IMR-90 (cell line): Measurements from ENCODE around the gene BRF1. TPM values are rescaled to one million over a fixed set of nuclear protein-coding genes. Genes with fewer than 3 reads are reported as not detected.

ENCODE experiments used
- ATAC-seq: fragments of 200-7000 bp; cut with Tn5 transposase; 2 replicates; pipeline ENCODE4 v1.9.1; 2020; ENCODE audit warnings: low read depth, mild to moderate bottlenecking, moderate library complexity
- BruUV-seq: library from RNA; stranded (reverse); fragments of 400-500 nt; replicated peaks from 2 replicates; lab custom pipeline; 2021; lab: Mats Ljungman, UMichigan
- CTCF ChIA-PET: fragments of 300-600 bp; formaldehyde crosslinking; extraction: SDS; loops from one replicate; lab custom pipeline; 2021; ENCODE audit warnings: antibody characterized with exemption; lab: Yijun Ruan, JAX
- POLR2A ChIA-PET: fragments of 300-600 bp; sonication (Branson Sonifier 250); formaldehyde crosslinking; loops from one replicate; lab custom pipeline; 2022; ENCODE audit warnings: antibody characterized with exemption; ENCODE audit not compliant: unreplicated experiment; lab: Charles Lee
- DNase-seq: peaks from one replicate; pipeline ENCODE4 v3.0.0; 2013
- H2AFZ ChIP-seq: replicated peaks from 2 replicates; pipeline ENCODE3; 2013; ENCODE audit warnings: low read length, mild to moderate bottlenecking; ENCODE audit not compliant: poor library complexity
- H2AK5ac ChIP-seq: 2 replicates; pipeline ENCODE4 v1.6.1; 2013; ENCODE audit warnings: low read depth, low read length, inconsistent platforms
- H2AK9ac ChIP-seq: replicated peaks from 2 replicates; pipeline ENCODE3; 2013; ENCODE audit warnings: mild to moderate bottlenecking, low read depth, low read length, moderate library complexity; ENCODE audit not compliant: poor library complexity
- H2BK120ac ChIP-seq: 2 replicates; pipeline ENCODE4 v1.6.1; 2013; ENCODE audit warnings: low read depth, low read length, inconsistent platforms
- H2BK15ac ChIP-seq: 3 replicates; pipeline ENCODE4 v1.6.1; 2013; ENCODE audit warnings: low read depth, low read length, inconsistent platforms
- H2BK20ac ChIP-seq: 2 replicates; pipeline ENCODE4 v1.6.1; 2013; ENCODE audit warnings: low read depth, mild to moderate bottlenecking, inconsistent platforms, low read length, moderate library complexity
- H2BK5ac ChIP-seq: 2 replicates; pipeline ENCODE4 v1.6.1; 2013; ENCODE audit warnings: mild to moderate bottlenecking, low read depth, low read length, inconsistent platforms; ENCODE audit not compliant: poor library complexity, severe bottlenecking
- H3K14ac ChIP-seq: replicated peaks from 2 replicates; pipeline ENCODE4 v1.6.1; 2013; ENCODE audit warnings: low read depth, low read length, inconsistent platforms
- H3K18ac ChIP-seq: 2 replicates; pipeline ENCODE4 v1.6.1; 2013; ENCODE audit warnings: low read depth, low read length, control low read depth
- H3K23ac ChIP-seq: 2 replicates; pipeline ENCODE4 v1.6.1; 2013; ENCODE audit warnings: low read depth, low read length, inconsistent platforms
- H3K27ac ChIP-seq: 2 replicates; pipeline ENCODE4 v1.5.1; 2013; ENCODE audit warnings: mild to moderate bottlenecking, control low read depth, low read length; ENCODE audit not compliant: insufficient read depth
- H3K27me3 ChIP-seq: 2 replicates; pipeline ENCODE4 v1.6.1; 2013; ENCODE audit warnings: low read length; ENCODE audit not compliant: control insufficient read depth, insufficient read depth
- H3K36me3 ChIP-seq: 2 replicates; pipeline ENCODE4 v1.6.1; 2013; ENCODE audit warnings: low read length, mixed read lengths; ENCODE audit not compliant: control insufficient read depth, insufficient read depth
- H3K4ac ChIP-seq: 2 replicates; pipeline ENCODE4 v1.6.1; 2013; ENCODE audit warnings: low read depth, low read length, inconsistent platforms
- H3K4me1 ChIP-seq: 2 replicates; pipeline ENCODE4 v1.6.1; 2013; ENCODE audit warnings: low read length, mixed read lengths; ENCODE audit not compliant: control insufficient read depth, insufficient read depth
- H3K4me2 ChIP-seq: 2 replicates; pipeline ENCODE4 v1.6.1; 2013; ENCODE audit warnings: low read depth, mild to moderate bottlenecking, control low read depth, low read length, moderate library complexity
- H3K4me3 ChIP-seq: 2 replicates; pipeline ENCODE4 v1.5.1; 2013; ENCODE audit warnings: low read depth, mild to moderate bottlenecking, control low read depth, low read length, moderate library complexity; ENCODE audit not compliant: insufficient read depth
- H3K56ac ChIP-seq: 2 replicates; pipeline ENCODE4 v1.6.1; 2013; ENCODE audit warnings: low read length, inconsistent platforms; ENCODE audit not compliant: insufficient read depth; ENCODE audit errors: extremely low read depth
- H3K79me1 ChIP-seq, 2 experiments: 2 replicates each; pipeline ENCODE4 v1.6.1; 2013; ENCODE audit warnings: low read length in 2 of 2, inconsistent platforms in 1 of 2, low read depth in 1 of 2
- H3K9ac ChIP-seq: 2 replicates; pipeline ENCODE4 v1.6.1; 2013; ENCODE audit warnings: low read depth, low read length, control low read depth
- H3K9me1 ChIP-seq: 2 replicates; pipeline ENCODE4 v1.6.1; 2013; ENCODE audit warnings: low read length, inconsistent platforms; ENCODE audit not compliant: insufficient read depth
- H3K9me3 ChIP-seq: 2 replicates; pipeline ENCODE4 v1.6.1; 2013; ENCODE audit warnings: low read length; ENCODE audit not compliant: control insufficient read depth, insufficient read depth
- H4K20me1 ChIP-seq: 2 replicates; pipeline ENCODE4 v1.6.1; 2013; ENCODE audit warnings: low read length, inconsistent platforms; ENCODE audit not compliant: insufficient read depth
- H4K5ac ChIP-seq: 2 replicates; pipeline ENCODE4 v1.6.1; 2013; ENCODE audit warnings: mild to moderate bottlenecking, low read depth, low read length, control low read depth
- H4K8ac ChIP-seq, 2 experiments: 2 replicates each; pipeline ENCODE4 v1.6.1; 2013; ENCODE audit warnings: low read depth in 2 of 2, low read length in 2 of 2, control low read depth in 1 of 2, inconsistent platforms in 1 of 2
- H4K91ac ChIP-seq: 2 replicates; pipeline ENCODE4 v1.6.1; 2013; ENCODE audit warnings: low read depth, low read length, inconsistent platforms; ENCODE audit not compliant: insufficient read depth
- BHLHE40 ChIP-seq: fragments of 150-350 bp; IDR thresholded peaks from 2 replicates; pipeline ENCODE4 v1.6.1; 2016; ENCODE audit warnings: mild to moderate bottlenecking, low read depth, low read length
- CHD1 ChIP-seq: IDR thresholded peaks from 2 replicates; pipeline ENCODE4 v1.6.1; 2012; ENCODE audit warnings: low read depth, low read length, improper control_type of control experiment
- MAFK ChIP-seq: IDR thresholded peaks from 2 replicates; pipeline ENCODE4 v1.6.1; 2012; ENCODE audit warnings: low read depth, low read length, improper control_type of control experiment
- RCOR1 ChIP-seq: IDR thresholded peaks from 2 replicates; pipeline ENCODE4 v1.6.1; 2012; ENCODE audit warnings: mild to moderate bottlenecking, low read length, improper control_type of control experiment; ENCODE audit not compliant: insufficient replicate concordance
- RFX5 ChIP-seq: IDR thresholded peaks from 2 replicates; pipeline ENCODE4 v1.8.0; 2012; ENCODE audit warnings: low read depth, mild to moderate bottlenecking, low read length, moderate library complexity
- SMC3 ChIP-seq: fragments of 150-350 bp; IDR thresholded peaks from 2 replicates; pipeline ENCODE4 v1.6.1; 2016; ENCODE audit warnings: low read depth, mild to moderate bottlenecking, antibody characterized with exemption, low read length, moderate library complexity
- USF2 ChIP-seq: fragments of 150-350 bp; IDR thresholded peaks from 2 replicates; pipeline ENCODE4 v1.6.1; 2017; ENCODE audit warnings: mild to moderate bottlenecking, antibody characterized with exemption, low read length, low read depth
- WGBS, 2 experiments: methylation state at CpG; one replicate each; pipeline versions ENCODE4 v1.1.5 to v1.1.7; 2013; ENCODE audit warnings: missing lambda C conversion rate in 2 of 2; ENCODE audit not compliant: insufficient read length in 1 of 2; ENCODE audit errors: extremely low coverage in 2 of 2; 5-methylcytosine and 5-hydroxymethylcytosine counted together
- dilution Hi-C: fragments of 300-500 bp; cut with HindIII; formaldehyde crosslinking; loops from one replicate; pipeline ENCODE4 v1.14.3; 2018; ENCODE audit warnings: low sequenced_read_pairs; ENCODE audit not compliant: unreplicated experiment
- in situ Hi-C: fragments of 300-500 bp; cut with MboI; formaldehyde crosslinking; loops from 3 replicates; pipeline ENCODE4 v1.14.3; 2019; ENCODE audit warnings: low sequenced_read_pairs, inconsistent platforms, mixed read lengths
- intact Hi-C: fragments of 100-400 bp; cut with micrococcal nuclease; formaldehyde crosslinking; loops from 2 replicates; pipeline ENCODE4 v1.10.0; 2022
- polyA plus RNA-seq, 3 experiments: library from polyadenylated mRNA; depleted of rRNA; stranded (reverse); fragments of >200 nt; gene quantifications; 2 replicates each; pipeline ENCODE4 v1.2.3, GENCODE V29; 2012; ENCODE audit warnings: low replicate concordance in 1 of 3
- total RNA-seq: library from RNA; depleted of rRNA; stranded (reverse); fragments of >200 nt; gene quantifications from 2 replicates; pipeline ENCODE4 v1.2.3, GENCODE V29; 2012

BRF1 gene
- total and polyA plus RNA-seq, 2 of the 4 experiments (the other 2 are of a cell fraction): 12.4 to 16.7 TPM

DNA sequence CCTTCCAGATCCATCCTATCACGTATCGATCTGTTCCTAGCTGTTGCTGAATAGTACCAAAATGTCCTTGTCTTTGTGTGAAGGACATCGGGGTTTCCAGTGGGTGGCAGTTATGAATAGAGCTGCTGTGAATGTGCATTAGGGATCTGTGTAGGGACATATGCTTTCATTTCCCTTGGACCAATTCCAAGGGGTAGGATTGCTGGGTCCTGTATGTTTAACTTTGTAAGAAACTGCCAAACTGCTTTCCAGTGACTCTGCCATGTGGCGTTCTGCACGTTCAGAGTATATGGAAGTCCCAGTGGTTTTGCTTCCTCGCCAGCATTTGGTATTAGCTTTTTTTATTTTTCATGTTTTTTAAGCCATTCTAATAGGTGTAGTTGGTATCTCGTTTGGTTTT is 42.4 kb upstream of the BRF1 start:
- dilution Hi-C loops: no loop called here
- ATAC-seq: peak; percentile 44
- no peak for TF ChIP-seq RCOR1
- no peak for TF ChIP-seq RFX5
- no peak for TF ChIP-seq SMC3
- TF ChIP-seq BHLHE40: no peak
- no peak for TF ChIP-seq CHD1
- no peak for TF ChIP-seq USF2
- TF ChIP-seq MAFK: no peak
- Histone ChIP-seq H3K4me2 (peak overlapping the region; percentile 54; the same call in 1 of the 2 replicates), H2BK5ac (no peak overlapping the region), H2AFZ (peak overlapping the region; percentile 29), H3K23ac (0 out of 2 replicates have a peak overlapping the region, but pooled peaks have one; percentile 76), H3K9me1 (no peaks in the 10 kb centered on the region; the same call in 1 of the 2 replicates), H4K5ac (no peak overlapping the region), H3K9ac (0 out of 2 replicates have a peak overlapping the region, but pooled peaks have one; percentile 29), H3K27me3 (no peaks in the 10 kb centered on the region), H3K36me3 (no peaks in the 10 kb centered on the region), H3K27ac (no peak overlapping the region), H2BK20ac (no peak overlapping the region), H2AK5ac (peak overlapping the region; percentile 26; the same call in 1 of the 2 replicates), H2BK15ac (no peak overlapping the region), H3K56ac (no peak overlapping the region), H4K20me1 (peaks cover 50% of the 10 kb centered on the region), H3K4me3 (no peak overlapping the region), H3K9me3 (no peaks in the 10 kb centered on the region), H3K18ac (no peak overlapping the region), H3K79me1 (peaks cover 15 to 48% of the 10 kb centered on the region in 2 experiments), H3K4ac (no peak overlapping the region), H4K8ac (no peak overlapping the region), H3K4me1 (peaks cover 7% of the 10 kb centered on the region), H2BK120ac (no peak overlapping the region), H4K91ac (no peak overlapping the region), H3K14ac (peak overlapping the region; percentile 59; the same call in 1 of the 2 replicates), H2AK9ac (peak overlapping the region; percentile 63)
- BruUV-seq: no TSS peak
- 17% methylated on average over 1 of the region's 7 CpGs; no CpG with 5 or more reads in 1 of the 2 experiments for WGBS, 2 experiments
- ChIA-PET POLR2A (no interaction called here), CTCF (no interaction called here)
- in situ Hi-C loops: no loop called here
- intact Hi-C loops: no loop called here
- peak; percentile 56 for DNase-seq
